ENCODE results near the gene ACOT7. TPM values are rescaled to one million over a fixed set of nuclear protein-coding genes. Genes with fewer than 3 reads are reported as not detected.

The ACOT7 gene
- total RNA-seq, 1 experiment from 2014 or later: 165 TPM

DNA sequence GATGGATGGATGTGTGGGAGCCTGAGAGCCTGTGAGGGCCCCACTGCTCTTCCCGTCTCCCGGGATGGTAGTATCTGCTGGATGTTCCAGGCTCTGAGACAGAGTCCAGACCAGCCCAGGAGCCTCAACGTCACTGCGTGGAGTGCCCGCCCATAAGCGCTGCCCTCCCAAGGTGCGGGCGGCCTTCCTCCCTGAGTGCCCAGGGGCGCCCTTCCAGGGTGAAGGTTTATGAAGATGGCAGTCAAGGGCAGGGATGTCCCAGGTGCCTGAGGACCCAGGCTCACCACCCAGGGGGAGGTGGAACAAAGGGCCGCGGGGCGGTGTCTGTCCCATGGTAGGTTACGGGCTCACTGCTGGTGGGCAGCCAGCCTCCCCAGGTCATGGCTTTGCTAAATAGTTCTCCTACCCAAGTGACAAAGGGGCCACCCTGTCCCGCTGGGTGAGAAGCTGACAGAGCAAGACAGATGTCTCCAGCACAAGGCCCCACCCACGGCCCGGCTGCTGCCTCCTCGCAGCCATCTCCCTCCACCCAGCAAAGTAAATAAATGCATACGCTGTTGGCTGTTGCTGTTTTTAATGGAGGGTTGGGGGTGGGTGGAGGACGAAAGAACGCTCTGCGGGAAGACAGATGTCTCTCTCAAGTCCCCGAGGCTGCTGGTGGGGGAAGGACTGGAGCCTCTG, 123.7 kb downstream of the ACOT7 start:
- Histone ChIP-seq H3K27ac (ENCODE audit: low read length) (no peak overlapping the region; the same call in 1 of the 2 replicates), H2AFZ (ENCODE audit: low read length) (no peak overlapping the region), H3K79me2 (ENCODE audit: low read length) (no peaks in the 10 kb centered on the region), H3K9me3 (ENCODE audit: low read length) (no peaks in the 10 kb centered on the region), H3K4me2 (ENCODE audit: low read length) (peak overlapping the region; percentile 19; the same call in 1 of the 2 replicates), H3F3A (ENCODE audit: low read length, unreplicated experiment) (no peaks in the 10 kb centered on the region), H3K4me1 (ENCODE audit: insufficient read depth, low read length) (peaks cover 56% of the 10 kb centered on the region), H4K20me1 (ENCODE audit: low read length) (no peaks in the 10 kb centered on the region), H3K9ac (ENCODE audit: low read length) (no peak overlapping the region), H3K4me3 (ENCODE audit: low read length) (no peak overlapping the region), H3K9me2 (replicated peaks; ENCODE audit: low read length) (no peaks in the 10 kb centered on the region), H3K36me3 (ENCODE audit: low read depth, low read length) (no peaks in the 10 kb centered on the region; the same call in 1 of the 2 replicates), H3K27me3 (ENCODE audit: low read length) (no peaks in the 10 kb centered on the region)
- ChIA-PET CTCF (no interaction called here), POLR2A (ENCODE audit: unreplicated experiment) (no interaction called here)
- ATAC-seq (peak; percentile 19), DNase-seq (no peak)
- BruUV-seq (replicated peaks): no TSS peak
- TF ChIP-seq EZH2 (IDR thresholded peaks at IDR 0.05; ENCODE audit: low read length, unreplicated experiment) (no peak), EZH2phosphoT487 (IDR thresholded peaks at IDR 0.05; ENCODE audit: borderline replicate concordance, low read length) (no peak)
- TF ChIP-seq, protein P1, sequence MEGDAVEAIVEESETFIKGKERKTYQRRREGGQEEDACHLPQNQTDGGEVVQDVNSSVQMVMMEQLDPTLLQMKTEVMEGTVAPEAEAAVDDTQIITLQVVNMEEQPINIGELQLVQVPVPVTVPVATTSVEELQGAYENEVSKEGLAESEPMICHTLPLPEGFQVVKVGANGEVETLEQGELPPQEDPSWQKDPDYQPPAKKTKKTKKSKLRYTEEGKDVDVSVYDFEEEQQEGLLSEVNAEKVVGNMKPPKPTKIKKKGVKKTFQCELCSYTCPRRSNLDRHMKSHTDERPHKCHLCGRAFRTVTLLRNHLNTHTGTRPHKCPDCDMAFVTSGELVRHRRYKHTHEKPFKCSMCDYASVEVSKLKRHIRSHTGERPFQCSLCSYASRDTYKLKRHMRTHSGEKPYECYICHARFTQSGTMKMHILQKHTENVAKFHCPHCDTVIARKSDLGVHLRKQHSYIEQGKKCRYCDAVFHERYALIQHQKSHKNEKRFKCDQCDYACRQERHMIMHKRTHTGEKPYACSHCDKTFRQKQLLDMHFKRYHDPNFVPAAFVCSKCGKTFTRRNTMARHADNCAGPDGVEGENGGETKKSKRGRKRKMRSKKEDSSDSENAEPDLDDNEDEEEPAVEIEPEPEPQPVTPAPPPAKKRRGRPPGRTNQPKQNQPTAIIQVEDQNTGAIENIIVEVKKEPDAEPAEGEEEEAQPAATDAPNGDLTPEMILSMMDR (conservative IDR thresholded peaks at IDR 0.05; ENCODE audit: low read depth, low read length): no peak
- intact Hi-C loops (cut with micrococcal nuclease): no loop called here

DNA sequence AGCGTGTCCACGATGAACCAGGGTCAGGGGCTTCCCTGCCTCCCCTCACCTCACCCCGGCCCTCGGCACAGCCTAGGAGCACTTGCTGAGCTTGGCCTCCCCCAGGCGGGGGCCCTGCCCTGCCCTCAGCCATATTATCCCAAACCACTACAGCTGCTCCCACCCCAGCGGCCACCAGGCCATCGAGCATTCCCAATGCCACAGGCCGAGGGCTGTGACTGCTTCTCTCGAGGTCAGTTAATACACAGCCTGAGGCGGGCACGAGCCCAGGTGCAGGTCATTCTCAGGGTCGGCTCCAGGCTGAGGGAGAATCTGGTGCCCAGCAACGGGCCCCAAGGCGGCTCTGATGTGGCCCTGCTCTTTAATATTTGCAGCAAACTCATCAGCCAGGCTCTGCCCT, 124.3 kb downstream of the ACOT7 start:
- POLR2A ChIA-PET (ENCODE audit: unreplicated experiment): no interaction called here
- Histone ChIP-seq H3K9me3 (ENCODE audit: low read length) (no peaks in the 10 kb centered on the region), H3K27me3 (ENCODE audit: low read length) (no peaks in the 10 kb centered on the region), H3K4me2 (ENCODE audit: low read length) (no peak overlapping the region), H3K4me1 (ENCODE audit: insufficient read depth, low read length) (peaks cover 56% of the 10 kb centered on the region), H3K9ac (ENCODE audit: low read length) (no peak overlapping the region), H3K36me3 (ENCODE audit: low read depth, low read length) (no peaks in the 10 kb centered on the region; the same call in 1 of the 2 replicates), H2AFZ (ENCODE audit: low read length) (no peak overlapping the region), H4K20me1 (ENCODE audit: low read length) (no peaks in the 10 kb centered on the region), H3K9me2 (replicated peaks; ENCODE audit: low read length) (no peaks in the 10 kb centered on the region), H3K79me2 (ENCODE audit: low read length) (no peaks in the 10 kb centered on the region), H3F3A (ENCODE audit: low read length, unreplicated experiment) (no peaks in the 10 kb centered on the region), H3K27ac (ENCODE audit: low read length) (peak overlapping the region; percentile 74; the same call in 1 of the 2 replicates), H3K4me3 (ENCODE audit: low read length) (no peak overlapping the region)
- intact Hi-C loops (cut with micrococcal nuclease): no loop called here
- TF ChIP-seq EZH2phosphoT487 (IDR thresholded peaks at IDR 0.05; ENCODE audit: borderline replicate concordance, low read length) (no peak), EZH2 (IDR thresholded peaks at IDR 0.05; ENCODE audit: low read length, unreplicated experiment) (no peak)
- TF ChIP-seq, protein P1 (conservative IDR thresholded peaks at IDR 0.05; ENCODE audit: low read depth, low read length): no peak
- DNase-seq (no peak), ATAC-seq (no peak)
- no TSS peak for BruUV-seq (replicated peaks)
- CTCF ChIA-PET: no interaction called here

DNA sequence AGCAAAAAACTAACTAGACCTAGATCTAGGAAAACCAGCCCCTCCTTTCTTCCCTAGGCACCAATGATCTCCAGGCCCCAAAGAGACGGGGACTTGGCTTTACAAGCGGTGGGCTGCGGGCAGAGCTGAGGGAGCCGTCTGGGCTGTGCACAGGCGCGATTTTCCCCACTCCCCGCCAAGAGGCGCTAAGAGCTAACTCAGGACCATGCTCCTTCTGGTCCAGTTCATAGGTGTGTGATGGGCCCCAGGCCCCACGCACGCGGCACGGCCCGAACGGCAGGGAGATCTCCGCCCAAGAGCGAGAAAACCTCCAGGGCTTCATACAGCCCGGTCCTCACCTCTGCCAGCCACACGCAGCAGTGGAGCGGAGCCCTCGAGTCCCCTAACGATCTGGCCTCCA, 125.2 kb downstream of the ACOT7 start:
- intact Hi-C loops (cut with micrococcal nuclease): no loop called here

More for the DNA sequence above, 125.2 kb downstream of the ACOT7 start:
- no peak overlapping the region for H3K4me3 ChIP-seq (ENCODE audit: low read length)
- H3K4me1 ChIP-seq (ENCODE audit: insufficient read depth, low read length): peaks cover 53% of the 10 kb centered on the region
- H3F3A ChIP-seq (ENCODE audit: low read length, unreplicated experiment): no peaks in the 10 kb centered on the region
- no peaks in the 10 kb centered on the region for H3K79me2 ChIP-seq (ENCODE audit: low read length)
- no peak overlapping the region for H2AFZ ChIP-seq (ENCODE audit: low read length)
- ATAC-seq (no peak), DNase-seq (no peak)
- H4K20me1 ChIP-seq (ENCODE audit: low read length): no peaks in the 10 kb centered on the region
- H3K9me2 ChIP-seq (replicated peaks; ENCODE audit: low read length): no peaks in the 10 kb centered on the region
- H3K9ac ChIP-seq (ENCODE audit: low read length): peak overlapping the region; percentile 23; the same call in 1 of the 2 replicates
- no peaks in the 10 kb centered on the region for H3K27me3 ChIP-seq (ENCODE audit: low read length)
- ChIA-PET POLR2A (ENCODE audit: unreplicated experiment) (no interaction called here), CTCF (interaction anchor here (0.6 kb wide), 1 partner anchor 22 kb away, joined by 3 read pairs; no protein-coding TSS in a partner anchor)
- H3K9me3 ChIP-seq (ENCODE audit: low read length): no peaks in the 10 kb centered on the region
- H3K4me2 ChIP-seq (ENCODE audit: low read length): peak overlapping the region; percentile 51
- H3K36me3 ChIP-seq (ENCODE audit: low read depth, low read length): no peaks in the 10 kb centered on the region; the same call in 1 of the 2 replicates
- peak overlapping the region; percentile 74 for H3K27ac ChIP-seq (ENCODE audit: low read length)
- TSS peak; percentile 99 for BruUV-seq (replicated peaks)
- no peak for TF ChIP-seq EZH2phosphoT487 (IDR thresholded peaks at IDR 0.05; ENCODE audit: borderline replicate concordance, low read length)
- TF ChIP-seq, protein P1 (conservative IDR thresholded peaks at IDR 0.05; ENCODE audit: low read depth, low read length): no peak
- no peak for TF ChIP-seq EZH2 (IDR thresholded peaks at IDR 0.05; ENCODE audit: low read length, unreplicated experiment)

Data from PC-3 (cell line).